Thyroid gland (tissue), 4 donors: ENCODE results near the gene KLHL36. TPM values are rescaled to one million over a fixed set of nuclear protein-coding genes. Genes with fewer than 3 reads are reported as not detected.
A peak's percentile ranks its signal among the peaks of the same experiment; 100 is the strongest.
"Not testable (repeated sequence)": the region's sequence is repeated elsewhere in the genome, so short reads cannot be mapped to it uniquely, and the experiment has no call there.

Experiments used
- DNase-seq, 2 donors: peaks; one replicate each; pipeline ENCODE4 v3.0.0-alpha.2; 2019
- H3K27ac ChIP-seq, 3 donors: fragments of 200-600 bp; sonication (generic); 1 replicate in 2 of 3; 2 replicates in 1 of 3; pipeline ENCODE4 v1.5.1; 2016 to 2019; ENCODE audit warnings: mild to moderate bottlenecking in 1 of 3, moderate library complexity in 1 of 3
- H3K27me3 ChIP-seq: fragments of 200-600 bp; sonication (generic); one replicate; pipeline ENCODE4 v1.5.1; 2019
- H3K36me3 ChIP-seq, 2 donors: fragments of 200-600 bp; sonication (generic); one replicate each; pipeline ENCODE4 v1.5.1; 2016 to 2019
- H3K4me1 ChIP-seq, 2 donors: fragments of 200-600 bp; sonication (generic); one replicate each; pipeline ENCODE4 v1.5.1; 2017 to 2019
- H3K4me3 ChIP-seq, 3 donors: fragments of 200-600 bp; sonication (generic); replicated peaks in 1 of 3; 1 replicate in 2 of 3; 2 replicates in 1 of 3; pipeline ENCODE4 v1.5.1; 2016; ENCODE audit warnings: mild to moderate bottlenecking in 1 of 3
- H3K9me3 ChIP-seq: fragments of 200-600 bp; sonication (generic); one replicate; pipeline ENCODE4 v1.5.1; 2017
- POLR2A ChIP-seq, 2 donors: fragments of 450-650 bp; IDR thresholded peaks; one replicate each; pipeline ENCODE4 v1.6.1; 2017; ENCODE audit warnings: antibody characterized with exemption in 2 of 2, mild to moderate bottlenecking in 2 of 2, moderate library complexity in 1 of 2
- WGBS, 2 donors: methylation state at CpG; one replicate each; pipeline ENCODE4 v1.1.5; 2017; 5-methylcytosine and 5-hydroxymethylcytosine counted together
- intact Hi-C: fragments of 100-400 bp; cut with DNase I; formaldehyde crosslinking; loops from one replicate; pipeline ENCODE4 v1.15.1; 2023
- total RNA-seq, 4 donors: library from RNA; depleted of rRNA; stranded (reverse); fragments of >200 nt; gene quantifications; one replicate each; pipeline ENCODE4 v1.2.3, GENCODE V29; 2016
- TF ChIP-seq, protein P1 (sequence below), 6 experiments: fragments of 200-600 bp in 3 of 6; fragments of 450-650 bp in 3 of 6; sonication (generic) in 3 of 6; IDR thresholded peaks; one replicate each; pipeline ENCODE4 v1.5.1; 2016 to 2019; ENCODE audit warnings: antibody characterized with exemption in 6 of 6, mild to moderate bottlenecking in 2 of 6, inconsistent platforms in 1 of 6, moderate library complexity in 1 of 6

KLHL36 gene
- total RNA-seq, 4 donors from 2014 or later: 61.7 to 107 (median 78.0) TPM

DNA sequence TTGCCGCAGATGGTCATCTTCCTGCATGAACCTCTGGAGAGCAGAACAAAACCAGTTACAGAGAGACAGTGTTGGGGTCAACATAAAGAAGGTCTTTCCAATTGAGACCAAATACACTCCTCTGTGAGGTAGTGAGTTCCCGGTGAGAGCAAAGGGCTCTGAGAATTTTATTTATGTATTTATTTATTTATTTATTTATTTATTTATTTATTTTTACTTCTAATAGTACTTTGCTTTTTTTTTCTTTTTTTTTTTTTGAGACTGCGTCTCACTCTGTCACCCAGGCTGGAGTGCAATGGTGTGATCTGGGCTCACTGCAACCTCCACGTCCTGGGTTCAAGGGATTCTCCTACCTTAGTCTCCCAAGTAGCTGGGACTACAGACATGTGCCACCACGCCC lies 18.3 kb upstream of the KLHL36 start:
- no peaks in the 10 kb centered on the region for H3K9me3 ChIP-seq

DNA sequence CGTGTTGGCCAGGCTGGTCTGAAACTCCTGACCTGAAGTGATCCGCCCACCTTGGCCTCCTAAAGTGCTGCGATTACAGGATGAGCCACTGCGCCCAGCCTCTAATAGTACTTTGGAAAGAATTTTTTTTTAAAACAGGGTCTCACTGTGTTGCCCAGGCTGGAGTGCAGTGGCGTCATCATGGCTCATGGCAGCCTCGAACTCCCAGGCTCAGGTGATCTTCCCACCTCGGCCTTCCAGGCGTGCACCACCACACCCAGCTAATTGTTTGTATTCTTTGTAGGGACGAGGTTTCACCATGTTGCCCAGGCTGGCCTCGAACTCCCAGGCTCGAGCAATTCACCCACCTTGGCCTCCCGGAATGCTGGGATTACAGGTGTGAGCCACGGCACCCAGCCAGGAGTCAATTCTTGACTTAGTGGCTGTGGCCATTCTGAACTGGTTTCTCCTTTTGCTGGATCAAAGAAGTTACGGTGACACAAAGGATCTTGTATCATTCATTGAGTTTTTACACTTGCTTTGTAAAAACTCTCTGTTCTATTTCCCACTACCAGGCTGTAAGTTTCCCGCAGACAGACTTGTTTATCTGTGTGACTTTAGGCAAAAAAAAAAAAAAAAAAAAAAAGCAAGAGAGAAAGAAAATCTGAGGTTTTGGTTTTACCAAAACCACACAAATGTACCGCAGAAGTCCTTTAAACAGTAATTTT lies 17.7 kb upstream of the KLHL36 start:
- H3K9me3 ChIP-seq: no peaks in the 10 kb centered on the region
- 89 to 93% methylated on average over 12 to 16 of the region's 16 CpGs for WGBS, 2 donors
- H3K27ac ChIP-seq: no peak overlapping the region
- peak in 1 of 2 donors; percentile 39 for DNase-seq
- intact Hi-C loops: no loop called here
- H3K36me3 ChIP-seq: no peaks in the 10 kb centered on the region
- peaks cover 14 to 16% of the 10 kb centered on the region in 2 donors for H3K4me1 ChIP-seq
- H3K27me3 ChIP-seq: no peaks in the 10 kb centered on the region
- TF ChIP-seq POLR2A (IDR thresholded peaks at IDR 0.05): no peak
- TF ChIP-seq, protein P1, sequence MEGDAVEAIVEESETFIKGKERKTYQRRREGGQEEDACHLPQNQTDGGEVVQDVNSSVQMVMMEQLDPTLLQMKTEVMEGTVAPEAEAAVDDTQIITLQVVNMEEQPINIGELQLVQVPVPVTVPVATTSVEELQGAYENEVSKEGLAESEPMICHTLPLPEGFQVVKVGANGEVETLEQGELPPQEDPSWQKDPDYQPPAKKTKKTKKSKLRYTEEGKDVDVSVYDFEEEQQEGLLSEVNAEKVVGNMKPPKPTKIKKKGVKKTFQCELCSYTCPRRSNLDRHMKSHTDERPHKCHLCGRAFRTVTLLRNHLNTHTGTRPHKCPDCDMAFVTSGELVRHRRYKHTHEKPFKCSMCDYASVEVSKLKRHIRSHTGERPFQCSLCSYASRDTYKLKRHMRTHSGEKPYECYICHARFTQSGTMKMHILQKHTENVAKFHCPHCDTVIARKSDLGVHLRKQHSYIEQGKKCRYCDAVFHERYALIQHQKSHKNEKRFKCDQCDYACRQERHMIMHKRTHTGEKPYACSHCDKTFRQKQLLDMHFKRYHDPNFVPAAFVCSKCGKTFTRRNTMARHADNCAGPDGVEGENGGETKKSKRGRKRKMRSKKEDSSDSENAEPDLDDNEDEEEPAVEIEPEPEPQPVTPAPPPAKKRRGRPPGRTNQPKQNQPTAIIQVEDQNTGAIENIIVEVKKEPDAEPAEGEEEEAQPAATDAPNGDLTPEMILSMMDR (IDR thresholded peaks at IDR 0.05): no peak
- no peak overlapping the region for H3K4me3 ChIP-seq

More for the DNA sequence above, 18.3 kb upstream of the KLHL36 start:
- intact Hi-C loops: no loop called here
- H3K27me3 ChIP-seq: no peaks in the 10 kb centered on the region
- TF ChIP-seq, protein P1 (IDR thresholded peaks at IDR 0.05): no peak
- TF ChIP-seq POLR2A (IDR thresholded peaks at IDR 0.05): no peak
- H3K4me3 ChIP-seq: no peak overlapping the region
- no peaks in the 10 kb centered on the region for H3K36me3 ChIP-seq
- peaks cover 14 to 16% of the 10 kb centered on the region in 2 donors for H3K4me1 ChIP-seq
- DNase-seq: no peak
- no peak overlapping the region for H3K27ac ChIP-seq
- 81 to 82% methylated on average over 5 of the region's 5 CpGs for WGBS, 2 donors

DNA sequence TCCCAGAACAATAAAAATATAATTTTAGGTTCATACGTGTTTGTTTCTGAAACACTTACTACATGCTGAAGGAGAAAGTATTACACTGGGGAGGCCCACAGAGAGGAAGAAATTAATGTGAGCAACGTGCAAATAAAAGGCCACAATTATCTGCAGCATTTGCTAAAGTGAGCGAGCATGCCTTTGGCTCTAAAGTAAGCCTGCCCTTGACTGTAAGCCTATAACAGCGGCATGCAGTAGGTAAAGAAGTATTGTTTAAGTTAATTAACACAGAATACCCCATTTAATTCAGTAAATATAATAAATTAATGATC lies 17.2 kb upstream of the KLHL36 start:
- Histone ChIP-seq H3K27ac (no peak overlapping the region), H3K9me3 (no peaks in the 10 kb centered on the region), H3K4me3 (no peak overlapping the region), H3K36me3 (no peaks in the 10 kb centered on the region), H3K27me3 (no peaks in the 10 kb centered on the region), H3K4me1 (peaks cover 14 to 16% of the 10 kb centered on the region in 2 donors)
- DNase-seq: no peak
- TF ChIP-seq POLR2A (IDR thresholded peaks at IDR 0.05): no peak
- TF ChIP-seq, protein P1 (IDR thresholded peaks at IDR 0.05): no peak
- intact Hi-C loops: no loop called here
- WGBS, 2 donors: 90 to 92% methylated on average over 4 of the region's 4 CpGs

DNA sequence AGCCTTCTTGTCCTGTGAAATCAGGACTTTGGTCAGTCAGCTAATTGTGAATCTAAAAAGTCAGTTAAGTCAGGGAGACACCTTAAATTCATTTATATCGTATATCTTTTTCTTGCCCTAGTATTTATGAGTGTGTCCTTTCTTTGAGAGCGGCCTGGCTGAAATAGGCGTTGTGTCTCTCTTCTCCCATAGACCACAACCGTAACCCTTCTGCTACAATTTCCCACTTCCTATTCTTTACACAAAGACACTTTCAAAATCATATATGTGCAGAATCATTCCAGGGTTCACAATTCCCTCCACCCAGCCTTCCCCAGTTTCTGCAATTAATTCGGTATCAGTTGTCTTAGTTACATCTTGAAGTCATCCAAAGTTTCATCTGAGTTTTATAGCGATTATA lies 16.4 kb upstream of the KLHL36 start:
- no peaks in the 10 kb centered on the region for H3K9me3 ChIP-seq
- H3K27ac ChIP-seq: no peak overlapping the region
- H3K4me3 ChIP-seq: no peak overlapping the region
- DNase-seq: no peak
- WGBS, 2 donors: 85 to 87% methylated on average over 6 of the region's 6 CpGs
- intact Hi-C loops: no loop called here
- peaks cover 14 to 16% of the 10 kb centered on the region in 2 donors for H3K4me1 ChIP-seq
- TF ChIP-seq POLR2A (IDR thresholded peaks at IDR 0.05): no peak
- TF ChIP-seq, protein P1 (IDR thresholded peaks at IDR 0.05): no peak
- H3K27me3 ChIP-seq: no peaks in the 10 kb centered on the region
- H3K36me3 ChIP-seq: no peaks in the 10 kb centered on the region

DNA sequence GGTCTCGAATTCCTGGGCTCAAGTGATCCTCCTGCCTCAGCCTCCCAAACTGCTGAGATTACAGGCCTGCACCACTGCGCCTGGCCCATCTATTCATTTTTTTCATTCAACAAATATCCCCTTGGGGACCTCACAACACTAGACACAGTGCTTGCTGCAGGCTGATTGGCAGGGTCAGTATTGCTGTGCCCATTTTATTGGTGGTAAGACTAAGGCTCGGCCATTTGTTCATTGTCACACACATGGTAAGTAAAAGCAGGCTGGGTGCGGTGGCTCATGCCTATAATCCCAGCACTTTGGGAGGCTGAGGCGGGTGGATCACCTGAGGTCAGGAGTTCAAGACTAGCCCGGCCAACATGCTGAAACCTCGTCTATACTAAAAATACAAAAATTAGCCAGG lies 15.4 kb upstream of the KLHL36 start:
- intact Hi-C loops, DNase-seq, H3K9me3 ChIP-seq, H3K27ac ChIP-seq, H3K27me3 ChIP-seq, H3K36me3 ChIP-seq, H3K4me3 ChIP-seq: not testable (repeated sequence)
- peaks cover 14 to 16% of the 10 kb centered on the region in 2 donors for H3K4me1 ChIP-seq
- 83% methylated on average over 7 of the region's 7 CpGs for WGBS, 2 donors
